PFSK-1 (cell line): ENCODE results near the gene RBM8A.

Experiments
- FOXP2 ChIP-seq: optimal IDR thresholded peaks from 2 replicates; pipeline ENCODE3; 2011; ENCODE audit warnings: borderline replicate concordance, control low read depth, inconsistent platforms; ENCODE audit not compliant: insufficient read depth; ENCODE audit errors: extremely low read length, extremely low read depth
- POLR2AphosphoS5 ChIP-seq: IDR thresholded peaks from 2 replicates; pipeline ENCODE4 v1.6.1; 2012; ENCODE audit warnings: low read depth, mild to moderate bottlenecking, control low read depth, low read length, moderate library complexity
- SIN3A ChIP-seq: IDR thresholded peaks from 2 replicates; pipeline ENCODE4 v1.6.1; 2012; ENCODE audit warnings: mild to moderate bottlenecking, low read length, moderate library complexity, borderline replicate concordance; ENCODE audit not compliant: insufficient read depth
- TAF1 ChIP-seq: IDR thresholded peaks from 2 replicates; pipeline ENCODE4 v1.6.1; 2012; ENCODE audit warnings: low read length, control low read depth, borderline replicate concordance; ENCODE audit not compliant: insufficient read depth
- TF ChIP-seq, protein P1 (sequence below), 2 experiments: IDR thresholded peaks; 2 replicates each; pipeline versions ENCODE4 v1.6.1 to v1.8.0; 2011 to 2012; ENCODE audit warnings: low read depth in 2 of 2, low read length in 2 of 2, control low read depth in 1 of 2, inconsistent platforms in 1 of 2, mild to moderate bottlenecking in 1 of 2, moderate library complexity in 1 of 2; ENCODE audit not compliant: insufficient read depth in 1 of 2

Gene RBM8A

DNA sequence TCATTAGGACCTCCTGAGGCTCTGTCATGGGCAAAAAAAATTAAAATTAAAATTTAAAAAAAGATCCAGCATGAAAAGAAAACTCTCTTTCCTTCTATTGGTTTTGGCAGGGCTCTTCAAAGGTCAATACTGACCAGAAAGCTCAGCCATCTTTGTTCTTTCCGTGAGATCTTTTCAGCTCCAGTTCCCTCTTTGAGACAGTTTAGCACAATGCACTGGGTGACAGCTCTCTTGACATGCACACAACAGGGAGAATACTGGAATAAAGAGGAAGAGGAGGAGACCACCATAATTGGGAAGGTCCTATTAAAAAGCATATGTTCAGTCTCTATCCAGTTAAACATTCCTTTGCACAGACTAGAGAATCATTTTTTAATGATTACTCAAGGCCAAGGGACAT lies 24.2 kb upstream of the RBM8A start:
- TF ChIP-seq, protein P1, sequence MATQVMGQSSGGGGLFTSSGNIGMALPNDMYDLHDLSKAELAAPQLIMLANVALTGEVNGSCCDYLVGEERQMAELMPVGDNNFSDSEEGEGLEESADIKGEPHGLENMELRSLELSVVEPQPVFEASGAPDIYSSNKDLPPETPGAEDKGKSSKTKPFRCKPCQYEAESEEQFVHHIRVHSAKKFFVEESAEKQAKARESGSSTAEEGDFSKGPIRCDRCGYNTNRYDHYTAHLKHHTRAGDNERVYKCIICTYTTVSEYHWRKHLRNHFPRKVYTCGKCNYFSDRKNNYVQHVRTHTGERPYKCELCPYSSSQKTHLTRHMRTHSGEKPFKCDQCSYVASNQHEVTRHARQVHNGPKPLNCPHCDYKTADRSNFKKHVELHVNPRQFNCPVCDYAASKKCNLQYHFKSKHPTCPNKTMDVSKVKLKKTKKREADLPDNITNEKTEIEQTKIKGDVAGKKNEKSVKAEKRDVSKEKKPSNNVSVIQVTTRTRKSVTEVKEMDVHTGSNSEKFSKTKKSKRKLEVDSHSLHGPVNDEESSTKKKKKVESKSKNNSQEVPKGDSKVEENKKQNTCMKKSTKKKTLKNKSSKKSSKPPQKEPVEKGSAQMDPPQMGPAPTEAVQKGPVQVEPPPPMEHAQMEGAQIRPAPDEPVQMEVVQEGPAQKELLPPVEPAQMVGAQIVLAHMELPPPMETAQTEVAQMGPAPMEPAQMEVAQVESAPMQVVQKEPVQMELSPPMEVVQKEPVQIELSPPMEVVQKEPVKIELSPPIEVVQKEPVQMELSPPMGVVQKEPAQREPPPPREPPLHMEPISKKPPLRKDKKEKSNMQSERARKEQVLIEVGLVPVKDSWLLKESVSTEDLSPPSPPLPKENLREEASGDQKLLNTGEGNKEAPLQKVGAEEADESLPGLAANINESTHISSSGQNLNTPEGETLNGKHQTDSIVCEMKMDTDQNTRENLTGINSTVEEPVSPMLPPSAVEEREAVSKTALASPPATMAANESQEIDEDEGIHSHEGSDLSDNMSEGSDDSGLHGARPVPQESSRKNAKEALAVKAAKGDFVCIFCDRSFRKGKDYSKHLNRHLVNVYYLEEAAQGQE (IDR thresholded peaks at IDR 0.05; ENCODE audit: insufficient read depth in 1 of 2, low read depth in 2 of 2, low read length in 2 of 2): no peak
- TF ChIP-seq SIN3A (no peak), POLR2AphosphoS5 (no peak), TAF1 (no peak), FOXP2 (no peak)

DNA sequence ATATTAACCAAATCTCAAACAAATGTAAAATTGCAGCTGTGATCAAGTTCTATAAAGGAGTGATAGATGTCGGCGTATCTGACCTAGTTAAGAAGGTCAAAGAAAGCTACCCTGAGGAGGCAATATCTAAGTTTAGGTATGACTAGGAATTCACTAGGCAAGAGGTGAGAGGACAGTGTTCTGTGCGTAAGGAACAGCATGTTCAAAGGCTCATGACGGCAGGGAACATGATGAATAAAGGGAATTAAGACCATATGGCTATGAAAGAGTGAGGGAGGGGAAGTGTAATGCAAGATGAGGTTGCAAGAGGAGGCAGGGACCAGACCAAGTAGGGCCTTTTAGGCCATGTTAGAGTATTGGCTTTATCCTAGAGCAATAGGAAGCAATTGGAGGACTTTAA lies 21.9 kb upstream of the RBM8A start:
- TF ChIP-seq, protein P1 (IDR thresholded peaks at IDR 0.05; ENCODE audit: insufficient read depth in 1 of 2, low read depth in 2 of 2, low read length in 2 of 2): no peak
- TF ChIP-seq SIN3A (no peak), FOXP2 (no peak), POLR2AphosphoS5 (no peak), TAF1 (no peak)

DNA sequence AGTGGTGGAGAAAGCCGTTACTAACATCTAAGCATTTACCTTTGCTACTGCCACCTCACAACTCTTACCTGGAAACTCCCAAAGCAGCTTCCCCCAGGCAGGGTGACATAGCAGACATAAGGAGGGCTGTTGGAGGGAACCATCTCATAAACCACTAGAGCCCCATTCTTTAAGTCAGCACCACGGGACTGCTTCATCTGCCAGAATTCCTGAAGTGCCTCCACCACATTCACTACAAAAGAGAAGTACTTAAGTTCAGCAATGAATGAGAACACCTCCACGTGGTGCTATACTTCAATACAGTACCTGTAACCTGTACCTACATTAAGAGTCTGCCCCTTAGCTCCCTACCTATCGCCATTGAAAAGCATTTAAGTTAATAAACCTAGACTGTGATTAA lies 20.3 kb upstream of the RBM8A start:
- TF ChIP-seq, protein P1 (IDR thresholded peaks at IDR 0.05; ENCODE audit: insufficient read depth in 1 of 2, low read depth in 2 of 2, low read length in 2 of 2): no peak
- TF ChIP-seq SIN3A (no peak), FOXP2 (no peak), TAF1 (no peak)

DNA sequence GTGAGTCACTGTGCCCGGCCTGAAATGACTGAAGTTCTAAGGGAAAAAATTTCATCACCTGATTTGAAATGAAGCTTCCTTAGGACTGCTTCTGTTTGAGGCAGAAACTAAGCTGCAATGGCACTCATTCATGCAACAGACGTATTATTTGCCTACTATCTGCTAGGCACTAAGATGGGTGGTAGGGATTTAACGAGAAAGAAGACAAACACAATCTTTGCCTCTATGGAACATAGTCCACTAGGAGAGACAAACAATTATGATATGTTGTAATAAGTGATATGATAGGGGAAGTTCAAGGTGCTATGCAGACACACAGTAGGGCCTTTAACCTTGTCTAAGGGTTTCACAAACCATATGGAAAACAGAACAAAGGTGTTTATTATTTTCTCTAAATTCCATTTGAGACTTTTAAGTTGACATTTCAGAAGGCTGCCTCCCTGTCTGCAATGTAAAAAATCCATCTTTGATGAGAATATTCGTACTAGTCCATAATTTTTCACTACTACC lies 19.2 kb upstream of the RBM8A start:
- TF ChIP-seq, protein P1 (IDR thresholded peaks at IDR 0.05; ENCODE audit: insufficient read depth in 1 of 2, low read depth in 2 of 2, low read length in 2 of 2): no peak
- no peak for TF ChIP-seq POLR2AphosphoS5

DNA sequence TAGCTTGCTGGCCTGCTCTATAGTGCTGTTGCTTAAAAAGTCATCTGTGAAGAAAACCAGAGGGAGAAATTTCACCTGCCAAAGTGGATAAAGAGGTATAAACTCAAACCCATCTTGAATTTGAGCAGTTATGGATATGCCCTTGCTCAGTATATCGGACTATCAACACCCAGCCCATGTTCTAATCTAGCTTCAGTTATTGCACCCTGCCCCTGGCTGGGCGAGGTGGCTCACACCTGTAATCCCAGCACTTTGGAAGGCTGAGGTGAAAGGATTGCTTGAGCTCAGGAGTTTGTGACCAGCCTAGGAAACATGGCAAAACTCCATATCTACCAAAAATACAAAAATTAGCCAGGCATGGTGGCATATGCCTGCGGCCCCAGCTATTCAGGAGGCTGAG lies 17.2 kb upstream of the RBM8A start:
- TF ChIP-seq SIN3A: no peak
- TF ChIP-seq, protein P1 (IDR thresholded peaks at IDR 0.05; ENCODE audit: insufficient read depth in 1 of 2, low read depth in 2 of 2, low read length in 2 of 2): no peak
- no peak for TF ChIP-seq TAF1
- TF ChIP-seq FOXP2: no peak
- no peak for TF ChIP-seq POLR2AphosphoS5
